PFSK-1 (cell line): ENCODE results near the gene ACD.

Experiments used
- FOXP2 ChIP-seq: optimal IDR thresholded peaks from 2 replicates; pipeline ENCODE3; 2011; ENCODE audit warnings: borderline replicate concordance, control low read depth, inconsistent platforms; ENCODE audit not compliant: insufficient read depth; ENCODE audit errors: extremely low read length, extremely low read depth
- POLR2AphosphoS5 ChIP-seq: IDR thresholded peaks from 2 replicates; pipeline ENCODE4 v1.6.1; 2012; ENCODE audit warnings: low read depth, mild to moderate bottlenecking, control low read depth, low read length, moderate library complexity

GRCh38 chr16:67657751-67658518 lies 2.1 kb downstream of the ACD start:
- TF ChIP-seq POLR2AphosphoS5 (no peak), FOXP2 (no peak)
